ENCODE results near the gene SYCP1. TPM values are rescaled to one million over a fixed set of nuclear protein-coding genes. Genes with fewer than 3 reads are reported as not detected.
"Not testable (repeated sequence)": the region's sequence is repeated elsewhere in the genome, so short reads cannot be mapped to it uniquely, and the experiment has no call there.

The SYCP1 gene
- total RNA-seq, 1 donor from 2014 or later = not detected

DNA sequence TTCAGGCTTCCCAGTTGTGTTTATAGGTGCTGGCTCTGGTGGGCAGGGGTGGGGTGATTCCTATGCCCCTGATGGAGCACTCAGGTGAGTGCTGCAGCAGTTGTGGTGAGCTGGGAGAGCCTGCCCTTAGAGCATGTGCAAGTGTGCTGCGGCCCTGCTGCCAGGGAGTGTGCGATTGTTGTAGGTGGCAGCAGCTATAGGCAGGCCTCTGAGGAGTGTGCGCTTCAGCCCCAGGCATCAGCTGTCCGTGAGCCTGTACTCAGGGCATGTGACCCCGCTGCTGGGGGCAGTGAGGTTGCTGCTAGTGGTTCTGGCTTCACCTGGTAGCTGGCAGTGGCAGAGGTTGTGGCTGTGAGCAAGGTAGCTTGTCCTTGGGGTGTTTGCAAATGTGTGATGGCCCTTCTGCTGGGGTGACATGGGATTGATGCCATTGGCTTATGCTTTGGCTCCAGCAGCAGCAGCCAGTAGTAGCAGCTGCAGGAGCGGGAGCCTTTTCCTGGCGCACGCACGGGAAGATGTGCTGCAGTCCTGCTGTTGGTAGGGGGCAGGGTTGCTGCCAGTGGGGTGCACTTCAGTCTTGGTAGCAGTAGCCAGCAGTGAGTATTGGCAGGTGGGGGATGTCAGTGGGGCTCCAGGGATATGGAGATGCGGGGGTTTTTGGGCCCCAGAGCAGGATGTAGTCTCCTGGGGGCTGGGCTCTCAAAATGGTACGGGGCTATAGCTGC is 37.7 kb downstream of the SYCP1 start:
- DNase-seq (ENCODE audit: low spot score in 2 of 2) = no peak
- intact Hi-C loops (cut with DNase I) = no loop called here
- H3K4me3 ChIP-seq = no peak overlapping the region
- H3K4me1 ChIP-seq = no peaks in the 10 kb centered on the region
- no peaks in the 10 kb centered on the region for H3K9me3 ChIP-seq
- H3K27ac ChIP-seq = no peak overlapping the region
- H3K27me3 ChIP-seq = no peaks in the 10 kb centered on the region
- TF ChIP-seq, protein P1, sequence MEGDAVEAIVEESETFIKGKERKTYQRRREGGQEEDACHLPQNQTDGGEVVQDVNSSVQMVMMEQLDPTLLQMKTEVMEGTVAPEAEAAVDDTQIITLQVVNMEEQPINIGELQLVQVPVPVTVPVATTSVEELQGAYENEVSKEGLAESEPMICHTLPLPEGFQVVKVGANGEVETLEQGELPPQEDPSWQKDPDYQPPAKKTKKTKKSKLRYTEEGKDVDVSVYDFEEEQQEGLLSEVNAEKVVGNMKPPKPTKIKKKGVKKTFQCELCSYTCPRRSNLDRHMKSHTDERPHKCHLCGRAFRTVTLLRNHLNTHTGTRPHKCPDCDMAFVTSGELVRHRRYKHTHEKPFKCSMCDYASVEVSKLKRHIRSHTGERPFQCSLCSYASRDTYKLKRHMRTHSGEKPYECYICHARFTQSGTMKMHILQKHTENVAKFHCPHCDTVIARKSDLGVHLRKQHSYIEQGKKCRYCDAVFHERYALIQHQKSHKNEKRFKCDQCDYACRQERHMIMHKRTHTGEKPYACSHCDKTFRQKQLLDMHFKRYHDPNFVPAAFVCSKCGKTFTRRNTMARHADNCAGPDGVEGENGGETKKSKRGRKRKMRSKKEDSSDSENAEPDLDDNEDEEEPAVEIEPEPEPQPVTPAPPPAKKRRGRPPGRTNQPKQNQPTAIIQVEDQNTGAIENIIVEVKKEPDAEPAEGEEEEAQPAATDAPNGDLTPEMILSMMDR (IDR thresholded peaks at IDR 0.05) = no peak
- no peaks in the 10 kb centered on the region for H3K36me3 ChIP-seq

DNA sequence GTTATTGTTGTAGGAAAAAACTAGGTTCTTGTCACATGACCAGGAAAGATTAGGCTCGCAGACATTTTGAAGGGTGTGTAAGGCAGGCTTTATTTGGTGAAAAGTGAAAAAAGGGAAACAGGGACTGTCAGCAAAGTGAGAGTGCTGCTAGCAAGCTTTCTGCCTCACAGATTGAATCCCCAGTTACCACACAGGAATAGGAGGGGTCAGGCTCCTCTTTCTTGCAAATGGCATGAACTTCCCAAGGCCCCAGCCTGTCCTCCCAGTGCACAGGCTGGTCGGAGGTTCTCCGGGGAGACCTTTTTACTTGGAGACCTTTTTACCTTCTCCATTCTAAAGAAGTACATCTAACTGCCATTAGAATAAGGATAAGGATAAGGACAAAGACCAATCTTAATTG is 42.1 kb downstream of the SYCP1 start:
- intact Hi-C loops (cut with DNase I) = no loop called here

DNA sequence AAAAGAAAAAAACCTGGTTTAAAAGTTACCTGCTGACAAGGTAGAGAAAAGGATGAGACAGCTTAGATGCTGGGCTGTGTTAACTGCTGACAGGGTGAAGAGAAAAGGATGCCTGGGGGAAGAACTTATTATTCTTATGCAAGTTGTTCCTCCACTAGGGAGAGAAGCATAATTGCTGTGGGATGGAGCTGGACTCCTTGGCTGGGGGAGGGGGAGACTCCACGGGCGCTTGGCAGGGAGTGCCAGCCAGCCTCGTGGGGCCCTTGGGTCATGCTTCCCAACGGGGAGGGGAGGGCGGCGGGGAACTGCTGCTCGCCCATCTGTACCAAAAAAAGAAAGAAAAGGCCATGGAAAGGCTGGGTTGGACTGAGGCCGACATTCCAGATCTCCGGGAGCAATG is 47.2 kb downstream of the SYCP1 start:
- Histone ChIP-seq H3K27me3 (no peaks in the 10 kb centered on the region), H3K36me3 (no peaks in the 10 kb centered on the region), H3K4me1 (peaks cover 0 to 4% of the 10 kb centered on the region in 2 donors), H3K9me3 (no peaks in the 10 kb centered on the region), H3K4me3 (peak overlapping the region in 1 of 2 donors; percentile 47), H3K27ac (no peak overlapping the region)
- intact Hi-C loops (cut with DNase I) = no loop called here
- TF ChIP-seq, protein P1 (IDR thresholded peaks at IDR 0.05) = no peak
- no peak for DNase-seq (ENCODE audit: low spot score in 2 of 2)

More for the DNA sequence above, 42.1 kb downstream of the SYCP1 start:
- H3K27me3 ChIP-seq = no peaks in the 10 kb centered on the region
- H3K9me3 ChIP-seq = no peaks in the 10 kb centered on the region
- no peak for DNase-seq (ENCODE audit: low spot score in 2 of 2)
- no peak overlapping the region for H3K27ac ChIP-seq
- H3K4me1 ChIP-seq = peaks cover 0 to 3% of the 10 kb centered on the region in 2 donors
- TF ChIP-seq, protein P1 (IDR thresholded peaks at IDR 0.05) = no peak
- H3K36me3 ChIP-seq = no peaks in the 10 kb centered on the region
- no peak overlapping the region for H3K4me3 ChIP-seq

DNA sequence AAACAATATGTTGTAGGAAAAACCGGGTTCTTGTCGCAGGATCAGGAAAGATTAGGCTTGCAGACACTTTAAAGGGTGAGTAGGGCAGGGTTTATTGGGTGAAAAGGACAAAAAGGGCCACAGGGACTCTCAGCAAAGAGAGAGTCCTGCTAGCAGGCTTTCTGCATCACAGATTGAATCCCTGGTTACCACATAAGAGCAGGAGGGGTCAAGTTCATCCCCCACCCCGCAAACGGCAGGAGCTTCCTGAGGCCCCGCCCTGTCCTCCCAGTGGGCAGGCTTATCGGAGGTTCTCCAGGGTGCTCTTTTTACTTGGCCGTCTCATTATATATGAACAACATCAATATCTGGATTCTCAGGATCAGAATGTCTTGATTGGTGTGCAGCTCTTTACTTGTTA is 47.7 kb downstream of the SYCP1 start:
- Histone ChIP-seq H3K4me3 (peak overlapping the region in 1 of 2 donors; percentile 47), H3K36me3 (no peaks in the 10 kb centered on the region), H3K9me3 (no peaks in the 10 kb centered on the region), H3K27ac (no peak overlapping the region), H3K27me3 (no peaks in the 10 kb centered on the region), H3K4me1 (peaks cover 0 to 4% of the 10 kb centered on the region in 2 donors)
- no peak for DNase-seq (ENCODE audit: low spot score in 2 of 2)
- intact Hi-C loops (cut with DNase I) = no loop called here
- TF ChIP-seq, protein P1 (IDR thresholded peaks at IDR 0.05) = no peak

DNA sequence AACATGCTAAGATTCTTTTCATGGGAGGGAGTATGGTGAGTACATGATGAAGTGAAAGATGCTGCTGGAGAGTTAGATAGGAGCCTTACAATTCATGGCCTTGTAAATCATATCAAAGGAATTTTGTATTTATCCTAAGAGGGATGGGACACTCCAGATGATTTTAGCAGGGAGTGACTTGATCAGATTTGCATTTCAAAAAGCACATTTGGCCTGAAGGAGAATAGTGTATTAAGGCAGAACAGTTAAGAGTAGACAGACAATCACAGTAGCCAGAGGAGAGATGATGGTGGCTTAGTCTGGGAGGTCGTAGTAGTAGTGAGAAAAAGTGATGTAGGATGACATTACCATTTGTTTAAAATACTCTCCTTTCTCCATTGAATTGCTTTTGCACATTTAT is 48.8 kb downstream of the SYCP1 start:
- H3K36me3 ChIP-seq = no peaks in the 10 kb centered on the region
- DNase-seq (ENCODE audit: low spot score in 2 of 2) = no peak
- H3K4me3 ChIP-seq = no peak overlapping the region
- no peaks in the 10 kb centered on the region for H3K27me3 ChIP-seq
- H3K27ac ChIP-seq = no peak overlapping the region
- no peaks in the 10 kb centered on the region for H3K9me3 ChIP-seq
- intact Hi-C loops (cut with DNase I) = no loop called here
- TF ChIP-seq, protein P1 (IDR thresholded peaks at IDR 0.05) = no peak
- H3K4me1 ChIP-seq = peaks cover 0 to 4% of the 10 kb centered on the region in 2 donors

DNA sequence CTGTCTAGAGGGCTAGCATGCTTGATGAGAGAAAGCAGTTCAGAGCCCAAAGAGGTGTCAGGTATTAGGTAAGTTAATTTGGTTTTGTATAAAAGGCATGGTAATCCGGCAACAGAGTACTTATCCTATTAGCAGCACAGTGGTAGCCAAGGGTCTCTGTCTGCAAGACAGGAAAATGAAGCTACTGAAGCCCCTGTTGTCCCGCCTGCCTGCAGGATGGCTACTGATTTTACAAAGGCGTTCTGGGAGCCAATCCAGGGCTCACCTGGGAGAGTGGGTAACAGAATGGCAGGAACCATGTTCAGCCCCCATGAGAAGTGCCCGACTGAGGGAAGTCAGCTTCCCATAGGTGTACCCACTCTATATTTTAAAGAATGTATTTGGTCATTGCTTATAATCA is 61.1 kb downstream of the SYCP1 start:
- H3K4me3 ChIP-seq; DNase-seq (ENCODE audit: low spot score in 2 of 2); H3K27ac ChIP-seq; H3K36me3 ChIP-seq; H3K9me3 ChIP-seq; intact Hi-C loops (cut with DNase I); H3K4me1 ChIP-seq; H3K27me3 ChIP-seq: not testable (repeated sequence)
